NCI-H510A treated with DMSO at 0.1 percent for 48 hours (cell line): Measurements from ENCODE around the gene DBT.

Source experiments
- DNase-seq: peaks from one replicate; lab custom pipeline; 2025; lab: John Stamatoyannopoulos, UW

The DBT gene

DNA sequence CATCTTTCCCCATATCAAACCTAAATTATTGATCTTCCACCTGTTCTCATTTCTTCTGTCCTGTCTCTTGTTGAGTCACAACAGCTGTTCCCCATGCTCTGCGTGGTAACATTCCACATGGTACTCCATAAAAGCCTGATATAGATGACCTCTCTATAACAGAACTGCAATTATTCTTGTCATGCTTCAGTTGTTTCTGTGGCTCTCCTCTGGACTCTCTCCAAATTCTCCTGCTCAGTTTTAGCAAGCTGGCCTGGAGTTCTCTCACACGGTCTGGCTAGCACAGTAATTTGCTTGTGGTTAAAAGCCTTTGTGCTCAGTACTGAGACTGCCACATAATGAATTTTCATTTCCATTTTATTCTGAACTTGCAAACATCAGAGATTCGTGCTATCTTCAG lies 61.0 kb downstream of the DBT start:
- DNase-seq, result peak; percentile 48

DNA sequence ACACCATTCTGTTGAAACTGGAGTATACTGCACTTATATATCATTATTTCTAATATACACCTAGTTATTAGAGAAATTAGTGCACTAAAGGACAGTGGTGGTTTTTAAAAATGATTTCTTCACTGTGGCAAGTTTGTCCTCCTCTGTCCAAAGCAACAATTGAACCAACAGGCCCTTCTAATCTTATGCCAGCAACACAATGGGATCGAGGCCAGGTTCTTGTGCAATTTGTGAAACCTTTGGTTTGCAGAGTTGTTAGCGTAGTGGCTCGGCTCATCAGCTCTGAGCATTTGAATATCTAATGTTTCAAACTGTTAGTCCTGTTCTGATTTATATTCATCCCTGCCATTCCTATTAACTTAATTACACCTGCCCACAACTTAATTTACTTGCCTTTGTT lies 61.7 kb downstream of the DBT start:
- DNase-seq, result no peak

DNA sequence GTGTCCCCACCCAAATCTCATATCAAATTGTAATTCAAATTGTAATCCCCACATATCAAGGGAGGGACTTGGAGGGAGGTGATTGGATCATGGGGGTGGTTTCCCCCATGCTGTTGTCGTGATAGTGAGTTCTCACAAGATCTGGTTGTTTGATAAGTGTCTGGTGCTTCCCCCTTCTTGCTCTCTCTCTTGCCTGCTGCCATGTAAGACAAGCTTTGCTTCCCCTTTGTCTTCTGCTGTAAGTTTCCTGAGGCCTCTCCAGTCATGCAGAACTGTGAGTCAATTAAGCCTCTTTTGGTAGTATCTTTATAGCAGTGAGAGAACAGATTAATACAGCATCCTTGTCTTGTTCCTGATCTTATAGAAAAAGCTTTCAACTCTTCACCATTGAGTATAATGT lies 65.1 kb downstream of the DBT start:
- DNase-seq, result no peak

DNA sequence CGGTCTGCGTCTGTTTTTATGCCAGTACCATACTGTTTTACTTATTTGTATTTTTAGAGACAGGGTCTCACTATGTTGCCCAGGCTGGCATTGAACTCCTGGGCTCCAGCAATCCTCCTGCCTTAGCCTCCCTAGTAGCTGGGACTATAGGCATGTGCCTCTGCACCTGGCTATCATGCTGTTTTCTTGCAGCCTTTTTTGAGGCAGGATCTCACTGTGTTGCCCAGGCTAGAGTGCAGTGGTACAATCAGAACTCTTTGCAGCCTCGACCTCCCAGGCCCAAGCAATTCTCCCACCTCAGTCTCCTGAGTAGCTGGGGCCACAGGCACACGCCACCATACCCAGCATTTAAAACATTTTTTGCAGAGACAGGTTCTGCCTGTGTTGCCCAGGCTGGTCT lies 66.3 kb downstream of the DBT start:
- DNase-seq, result no peak

DNA sequence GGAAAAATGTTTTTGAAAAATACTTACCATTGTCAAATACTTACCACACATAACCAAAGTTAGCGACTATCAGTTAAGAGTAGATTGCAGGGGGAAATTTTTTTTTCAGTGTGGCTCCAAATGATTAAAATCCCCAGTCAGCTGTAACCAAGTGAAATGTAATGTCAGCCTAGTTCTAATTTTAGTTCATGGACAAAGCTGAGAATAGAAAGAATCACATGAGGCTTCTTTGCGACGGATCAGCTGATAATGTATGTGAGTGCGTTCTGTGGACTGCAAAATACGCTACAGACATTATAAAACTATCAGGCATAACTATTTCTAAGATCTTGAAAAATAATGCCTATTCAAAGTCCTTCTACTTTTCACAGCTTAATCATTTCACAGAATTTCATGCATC lies 71.5 kb downstream of the DBT start, which contains the start of gene LRRC39:
LRRC39 (minus strand) TSS at position 166 of the 400 bp plus-strand sequence. CDS start 9,740 bp downstream, outside the sequence.
- DNase-seq, result no peak

DNA sequence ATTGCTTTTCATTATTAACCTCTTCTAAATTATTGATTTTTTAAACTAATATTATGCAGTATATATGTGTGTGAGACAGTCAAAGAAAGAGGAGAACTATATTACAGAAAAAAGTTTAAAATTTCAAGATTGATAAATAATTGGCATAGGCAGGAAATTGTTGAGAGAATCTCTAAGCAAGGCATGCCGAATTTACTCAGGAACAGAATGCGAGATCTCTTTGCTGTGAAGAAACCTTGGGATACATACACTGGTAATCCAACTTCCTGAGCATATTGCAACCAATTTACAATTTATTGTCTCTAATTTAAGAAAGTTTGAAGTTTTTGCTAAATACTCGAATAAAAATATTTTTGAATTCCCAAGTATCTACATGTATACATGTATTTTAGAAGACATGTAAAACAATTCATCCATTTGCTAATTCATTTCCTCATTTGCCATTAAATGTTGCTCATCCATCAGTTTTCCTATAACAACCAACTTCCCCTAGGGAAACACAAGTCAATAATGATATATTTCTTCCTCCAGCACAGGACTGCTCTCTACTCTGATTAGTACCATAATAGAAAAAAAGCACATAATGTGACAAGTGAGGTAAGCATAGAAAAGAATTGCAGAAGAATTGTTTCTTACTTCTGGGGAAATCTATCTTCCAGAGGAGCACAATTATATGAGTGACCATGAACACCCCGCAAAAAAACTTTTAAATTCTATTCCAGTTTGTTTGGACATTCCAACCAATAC lies 72.2 kb downstream of the DBT start:
- DNase-seq, result no peak

DNA sequence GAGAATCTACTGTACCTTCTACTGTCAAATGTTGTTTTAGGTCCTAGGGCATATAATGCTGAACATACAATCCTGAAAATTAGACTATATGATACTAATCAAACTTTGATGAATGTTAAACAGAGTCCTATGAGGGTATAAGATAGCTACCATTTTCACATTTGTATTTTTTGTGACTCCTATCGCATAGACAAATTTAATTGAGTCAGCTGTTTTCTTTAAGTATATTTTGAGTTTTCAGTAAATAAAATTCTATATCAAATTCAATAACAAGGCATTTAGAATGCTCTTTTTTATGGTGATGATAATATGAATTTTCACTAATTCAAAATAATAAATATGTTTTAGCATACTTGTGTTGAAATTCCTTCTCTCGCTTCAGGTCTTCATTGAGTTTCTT lies 81.6 kb downstream of the DBT start:
- no peak for DNase-seq

DNA sequence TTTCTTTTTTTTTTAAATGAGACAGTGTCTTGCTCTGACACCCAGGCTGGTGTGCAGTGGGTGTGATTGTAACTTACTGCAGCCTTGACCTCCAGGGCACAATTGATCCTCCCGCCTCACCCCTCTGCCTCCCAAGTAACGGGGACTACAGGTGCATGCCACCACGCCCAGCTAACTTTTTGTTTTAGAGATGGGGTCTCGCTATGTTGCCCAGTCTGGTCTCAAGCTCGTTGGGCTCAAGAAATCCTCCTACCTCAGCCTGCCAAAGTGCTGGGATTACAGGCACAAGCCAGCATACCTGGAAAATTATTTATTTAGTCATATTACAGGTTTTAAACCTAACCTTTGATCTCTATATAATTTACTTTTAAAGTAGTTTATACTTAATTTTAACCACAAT lies 84.9 kb downstream of the DBT start:
- DNase-seq, result no peak

DNA sequence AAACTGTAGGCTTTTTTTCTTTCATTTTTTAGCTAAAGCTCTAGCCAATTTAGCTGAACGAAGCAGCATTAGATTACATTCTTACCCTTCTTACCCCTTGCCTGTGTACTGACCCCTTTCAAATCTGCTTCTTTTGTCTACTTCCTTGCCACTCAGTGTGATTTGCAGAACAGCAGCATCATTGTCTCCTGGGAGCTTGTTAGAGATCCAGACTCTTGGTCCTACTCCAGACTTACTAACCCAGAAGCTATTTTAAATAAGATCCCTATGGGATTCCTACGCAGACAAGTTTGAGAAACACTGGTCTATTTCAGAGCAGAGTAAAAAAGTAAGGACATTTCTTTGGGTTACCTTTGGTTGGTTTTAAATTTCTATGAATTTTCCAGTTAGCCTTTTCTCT lies 85.4 kb downstream of the DBT start:
- DNase-seq, result no peak

DNA sequence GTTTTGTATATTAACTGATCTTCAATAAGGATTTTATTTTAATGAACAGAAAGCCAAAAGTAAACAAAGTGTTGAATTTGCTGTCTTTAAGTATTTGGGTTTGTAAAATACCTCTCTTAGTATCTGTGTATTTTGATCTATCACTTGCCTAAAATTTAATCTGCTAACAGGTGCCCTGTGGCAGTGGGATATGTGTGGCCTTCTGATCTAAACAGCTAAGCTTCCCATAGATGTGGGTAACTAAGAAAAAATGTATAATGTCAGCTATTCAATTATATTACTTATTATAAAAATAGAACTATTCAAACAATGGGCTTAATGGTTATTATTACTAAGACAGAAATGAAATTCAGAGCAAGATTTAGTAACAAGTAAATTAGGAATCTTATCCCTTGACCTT lies 86.8 kb downstream of the DBT start:
- DNase-seq, result no peak

DNA sequence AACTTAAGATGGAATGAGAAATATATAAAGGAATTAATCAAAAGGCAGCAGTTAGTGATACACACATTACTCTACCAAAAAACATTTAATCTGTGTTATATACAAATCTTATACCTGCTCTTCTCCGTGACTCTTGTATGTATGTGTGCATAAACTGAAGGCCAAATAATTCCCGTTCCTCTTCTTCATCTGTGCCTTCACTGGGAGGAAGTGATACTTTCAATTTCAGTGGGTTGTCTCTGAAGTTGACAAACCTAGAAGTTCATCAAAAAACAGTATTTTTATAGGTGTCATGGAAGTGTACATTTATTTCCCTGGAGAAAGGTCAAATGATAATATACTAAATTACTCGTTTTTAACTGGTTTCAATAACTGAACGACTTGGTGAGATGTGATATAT lies 97.4 kb downstream of the DBT start:
- no peak for DNase-seq

DNA sequence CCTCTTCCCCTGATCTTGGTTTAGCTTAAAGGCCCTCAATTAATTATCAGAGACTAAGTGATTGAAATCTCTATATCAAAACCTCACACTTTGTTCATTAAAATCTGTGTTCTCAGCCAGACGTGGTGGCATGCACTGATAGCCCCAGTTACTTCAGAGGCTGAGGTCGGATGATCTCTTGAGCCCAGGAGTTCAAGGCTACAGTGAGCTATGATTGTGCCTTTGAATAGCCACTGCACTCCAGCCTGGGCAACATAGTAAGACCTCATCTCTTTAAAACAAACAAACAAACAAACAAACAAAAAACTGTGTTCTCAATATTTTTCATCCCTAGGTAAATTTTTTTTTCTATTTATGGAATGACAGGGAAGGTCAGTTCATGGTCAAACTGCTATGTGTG lies 98.0 kb downstream of the DBT start:
- DNase-seq, result no peak

DNA sequence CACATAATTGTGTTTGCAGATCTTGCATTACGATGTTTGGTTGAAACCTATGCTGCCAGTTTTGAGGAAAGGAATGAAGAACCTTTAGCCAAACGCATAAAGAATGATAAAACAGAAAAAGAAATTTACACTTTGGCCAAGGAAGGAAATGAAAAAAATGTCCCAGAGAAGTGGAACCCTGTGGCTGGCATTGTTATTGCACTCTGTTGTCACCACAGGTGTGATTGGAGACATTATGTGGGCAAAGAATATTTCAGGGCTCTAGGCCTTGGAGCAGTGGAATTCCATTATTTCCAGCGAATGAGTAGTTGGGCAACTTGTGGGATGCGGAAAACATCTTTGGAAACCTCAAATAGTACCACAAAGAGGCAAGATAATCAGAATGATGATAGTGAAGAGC lies 101.8 kb downstream of the DBT start:
- no peak for DNase-seq

DNA sequence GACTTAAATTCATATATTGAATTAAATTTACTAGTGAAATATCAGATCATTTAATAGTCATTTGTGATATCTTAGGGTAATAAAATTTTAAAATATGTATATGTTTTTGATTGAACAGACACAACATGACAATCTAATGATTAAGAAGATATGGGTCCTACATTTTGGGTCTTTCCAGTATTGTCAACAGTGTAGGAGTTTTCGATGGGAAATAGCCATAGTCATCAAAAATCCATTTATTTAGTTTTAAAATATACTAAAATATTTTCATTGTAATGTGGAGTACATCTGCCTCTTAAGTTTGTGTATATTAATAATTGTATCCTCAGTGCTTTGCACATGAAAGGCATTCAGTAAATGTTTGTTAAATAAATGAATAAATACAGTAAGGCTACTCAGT lies 102.7 kb downstream of the DBT start:
- no peak for DNase-seq

DNA sequence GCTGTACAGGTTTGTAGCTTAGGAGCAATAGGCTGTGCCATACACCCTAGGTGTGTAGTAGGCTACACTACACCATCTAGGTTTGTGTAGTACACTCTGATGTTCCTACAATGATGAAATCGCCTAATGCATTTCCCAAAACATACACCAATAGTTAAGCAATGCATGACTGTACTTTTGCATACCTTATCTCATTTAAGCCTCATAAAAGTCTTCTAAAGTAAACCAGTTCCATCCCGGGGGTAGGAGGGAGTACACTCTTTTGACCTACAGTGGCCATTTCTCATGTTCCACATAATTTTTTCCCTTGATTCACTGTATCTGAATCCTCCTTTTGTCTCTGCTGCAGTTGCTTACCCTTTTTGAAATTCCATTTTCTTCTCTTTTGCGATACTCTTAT lies 104.5 kb downstream of the DBT start:
- DNase-seq, result no peak

DNA sequence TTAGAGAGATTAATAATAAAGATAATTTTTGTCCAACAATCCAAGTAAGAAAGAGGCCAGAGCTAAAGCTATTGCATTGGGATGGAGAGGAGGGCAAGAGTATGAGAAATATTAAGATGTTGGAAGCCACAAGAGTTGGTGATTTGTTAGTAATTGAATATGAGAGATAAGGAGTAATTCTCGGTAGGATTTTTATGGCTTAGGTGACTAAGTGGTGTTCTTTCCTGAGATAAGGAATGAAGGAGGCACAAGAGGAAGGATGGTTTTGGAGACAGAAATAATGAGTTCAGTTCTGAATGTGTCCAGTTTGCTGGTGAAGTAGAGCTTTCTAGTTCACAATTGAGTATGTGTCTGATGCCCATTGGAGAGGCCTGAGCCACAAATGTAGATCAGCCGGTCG lies 107.3 kb downstream of the DBT start:
- DNase-seq, result no peak

DNA sequence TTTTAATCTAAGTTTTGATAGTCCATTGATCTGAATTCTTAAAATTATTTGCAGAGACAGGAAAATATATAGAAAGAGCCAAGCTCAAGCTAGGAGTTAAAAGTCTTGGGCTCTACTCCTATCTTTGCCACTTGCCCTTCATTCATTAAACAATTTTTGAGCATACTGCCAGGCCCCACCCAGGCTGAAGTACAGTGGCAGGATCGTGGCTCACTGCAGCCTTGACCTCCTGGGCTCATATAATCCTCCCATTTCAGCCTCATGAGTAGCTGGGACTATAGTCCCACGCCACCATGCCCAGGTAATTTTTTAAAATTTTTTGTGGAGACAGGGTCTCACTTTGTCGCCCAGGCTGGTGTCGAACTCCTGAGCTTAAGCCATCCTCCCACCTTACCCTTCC lies 108.4 kb downstream of the DBT start:
- no peak for DNase-seq

DNA sequence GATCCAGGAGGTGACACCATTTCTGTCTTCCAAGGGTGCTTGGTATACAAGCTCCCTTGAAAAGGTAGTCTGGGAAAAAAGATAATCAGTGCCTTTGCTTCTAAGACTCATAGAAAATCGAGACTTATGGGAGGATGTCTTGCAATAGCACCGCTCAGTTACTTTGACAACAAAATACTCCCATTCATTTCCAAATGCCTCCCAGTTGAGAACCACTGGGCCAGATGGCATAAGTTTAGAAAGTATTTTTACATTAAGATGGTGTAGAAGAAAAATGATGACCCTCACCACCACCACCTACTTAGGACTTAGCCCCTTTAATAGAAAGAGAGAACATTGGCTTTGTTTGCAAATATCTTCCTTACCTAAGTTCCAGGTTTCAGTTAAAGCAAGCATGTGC lies 112.0 kb downstream of the DBT start:
- no peak for DNase-seq
